Ascending aorta (tissue), 2 donors: ENCODE results near the gene DCAF11. TPM values are rescaled to one million over a fixed set of nuclear protein-coding genes. Genes with fewer than 3 reads are reported as not detected.

Source experiments
- DNase-seq, 2 donors: peaks; one replicate each; pipeline ENCODE4 v3.0.0-alpha.2; 2019; ENCODE audit warnings: low spot score in 2 of 2
- H3K27ac ChIP-seq, 2 donors: fragments of 200-600 bp; sonication (generic); one replicate each; pipeline ENCODE4 v1.5.1; 2016 to 2017; ENCODE audit warnings: mild to moderate bottlenecking in 1 of 2
- H3K27me3 ChIP-seq: fragments of 200-600 bp; sonication (generic); one replicate; pipeline ENCODE4 v1.5.1; 2017
- H3K36me3 ChIP-seq, 2 donors: fragments of 200-600 bp; sonication (generic); one replicate each; pipeline ENCODE4 v1.5.1; 2016
- H3K4me1 ChIP-seq, 2 donors: fragments of 200-600 bp; sonication (generic); one replicate each; pipeline ENCODE4 v1.5.1; 2016 to 2017; ENCODE audit warnings: mild to moderate bottlenecking in 1 of 2
- H3K4me3 ChIP-seq, 2 donors: fragments of 200-600 bp; sonication (generic); one replicate each; pipeline ENCODE4 v1.5.1; 2016 to 2017; ENCODE audit warnings: mild to moderate bottlenecking in 1 of 2
- H3K9me3 ChIP-seq, 2 donors: fragments of 200-600 bp; sonication (generic); one replicate each; pipeline ENCODE4 v1.5.1; 2016
- CTCF ChIP-seq, 3 experiments: fragments of 200-600 bp in 2 of 3; fragments of 450-650 bp in 1 of 3; sonication (generic) in 2 of 3; IDR thresholded peaks; one replicate each; pipeline ENCODE4 v1.5.1; 2016 to 2019; ENCODE audit warnings: antibody characterized with exemption in 3 of 3, mild to moderate bottlenecking in 1 of 3, moderate library complexity in 1 of 3
- intact Hi-C: fragments of 100-400 bp; cut with DNase I; formaldehyde crosslinking; loops from one replicate; pipeline ENCODE4 v1.15.1; 2023
- total RNA-seq: library from RNA; depleted of rRNA; stranded (reverse); fragments of >200 nt; gene quantifications from one replicate; pipeline ENCODE4 v1.1.0, GENCODE V29; 2016

The DCAF11 gene
- total RNA-seq, 1 donor from 2014 or later = 52.3 TPM

GRCh38 chr14:24106672-24107271 is 7.8 kb upstream of the DCAF11 start:
- Histone ChIP-seq H3K27me3 (no peaks in the 10 kb centered on the region), H3K4me1 (peaks cover 0 to 4% of the 10 kb centered on the region in 2 donors), H3K27ac (no peak overlapping the region), H3K9me3 (no peaks in the 10 kb centered on the region), H3K36me3 (peaks cover 4 to 13% of the 10 kb centered on the region in 2 donors), H3K4me3 (no peak overlapping the region)
- no peak for TF ChIP-seq CTCF (IDR thresholded peaks at IDR 0.05)
- DNase-seq = no peak
- intact Hi-C loops = no loop called here

- H3K27ac ChIP-seq = no peak overlapping the region
- no peak overlapping the region for H3K4me3 ChIP-seq
- peaks cover 4% of the 10 kb centered on the region in 2 donors for H3K36me3 ChIP-seq
- no peak for TF ChIP-seq CTCF (IDR thresholded peaks at IDR 0.05)
- peaks cover 0 to 6% of the 10 kb centered on the region in 2 donors for H3K4me1 ChIP-seq
- H3K27me3 ChIP-seq = no peaks in the 10 kb centered on the region
- intact Hi-C loops = loop anchor here (1.0 kb wide), 2 partner anchors 14 to 50 kb away; partner anchors contain the start of gene PCK2
- no peak for DNase-seq
- no peaks in the 10 kb centered on the region for H3K9me3 ChIP-seq
Observed at GRCh38 chr14:24108336-24108874, 6.2 kb upstream of the DCAF11 start.

DNA sequence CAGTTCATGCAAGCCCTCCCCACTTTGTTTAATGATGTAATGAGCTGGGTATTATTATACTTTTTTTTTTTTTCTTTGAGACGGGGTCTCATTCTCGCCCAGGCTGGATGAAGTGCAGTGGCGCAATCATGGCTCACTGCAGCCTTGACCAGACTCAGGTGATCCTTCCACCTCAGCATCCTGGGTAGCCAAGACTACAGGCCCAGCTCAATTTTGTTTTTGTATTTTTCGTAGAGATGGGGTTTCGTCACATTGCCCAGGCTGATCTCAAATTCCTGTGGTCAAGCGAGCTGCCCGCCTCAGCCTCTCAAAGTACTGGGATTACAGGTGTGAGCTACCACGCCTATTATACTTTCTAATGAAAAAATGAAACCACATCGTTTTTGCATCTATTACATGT is 4.5 kb upstream of the DCAF11 start:
- no peak overlapping the region for H3K27ac ChIP-seq
- no peak for TF ChIP-seq CTCF (IDR thresholded peaks at IDR 0.05)
- H3K36me3 ChIP-seq = no peaks in the 10 kb centered on the region
- H3K4me1 ChIP-seq = peaks cover 0 to 6% of the 10 kb centered on the region in 2 donors
- no peak for DNase-seq
- H3K4me3 ChIP-seq = no peak overlapping the region
- no peaks in the 10 kb centered on the region for H3K27me3 ChIP-seq
- no peaks in the 10 kb centered on the region for H3K9me3 ChIP-seq
- intact Hi-C loops = loop anchor here (10.0 kb wide), 2 partner anchors 255 to 635 kb away; partner anchors contain the start of gene NFATC4

DNA sequence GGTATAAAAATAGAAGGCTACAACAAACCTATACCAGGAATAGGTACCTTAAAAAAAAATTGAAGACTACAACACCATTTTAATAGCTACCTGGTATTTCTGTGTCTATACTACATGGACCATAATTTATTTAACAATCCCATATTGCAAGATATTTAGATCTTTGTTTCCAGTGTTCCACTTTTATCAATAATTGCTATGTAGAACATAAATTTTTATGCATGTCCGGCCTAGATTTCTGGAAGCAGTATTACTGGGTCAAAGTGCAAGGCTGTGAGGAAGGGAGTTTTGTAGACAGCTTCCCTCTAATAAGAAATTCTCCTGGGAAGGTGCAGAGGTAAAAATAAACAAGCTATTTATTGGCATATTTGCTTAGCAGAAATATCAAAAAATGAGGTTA is 4.1 kb upstream of the DCAF11 start:
- no peak overlapping the region for H3K4me3 ChIP-seq
- H3K27ac ChIP-seq = no peak overlapping the region
- intact Hi-C loops = loop anchor here (10.0 kb wide), 2 partner anchors 254 to 636 kb away; partner anchors contain the start of gene NFATC4
- no peaks in the 10 kb centered on the region for H3K27me3 ChIP-seq
- TF ChIP-seq CTCF (IDR thresholded peaks at IDR 0.05) = no peak
- no peaks in the 10 kb centered on the region for H3K36me3 ChIP-seq
- DNase-seq = no peak
- no peaks in the 10 kb centered on the region for H3K9me3 ChIP-seq
- peaks cover 2 to 8% of the 10 kb centered on the region in 2 donors for H3K4me1 ChIP-seq

DNA sequence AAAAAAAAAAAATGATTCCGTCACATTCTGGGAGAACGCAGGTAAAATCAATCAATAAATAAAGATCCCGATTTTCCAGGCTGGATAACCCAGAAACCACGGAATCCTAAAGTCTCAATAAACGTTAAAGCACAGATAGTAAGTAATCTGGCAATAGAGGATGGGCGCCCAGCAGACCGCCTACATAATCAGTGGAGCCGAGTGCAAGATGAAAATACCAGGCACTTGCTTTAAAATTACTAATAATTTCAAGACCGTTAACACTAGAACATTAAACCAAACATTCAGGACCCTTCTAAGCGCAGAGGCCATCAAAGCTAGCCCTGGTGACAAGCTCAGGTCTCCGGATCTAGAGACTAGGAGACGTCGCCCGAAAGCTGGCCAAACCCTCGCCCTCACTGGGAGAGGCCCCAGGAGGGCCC is 1.2 kb upstream of the DCAF11 start:
- Histone ChIP-seq H3K27me3 (no peaks in the 10 kb centered on the region), H3K9me3 (no peaks in the 10 kb centered on the region), H3K4me3 (peak overlapping the region; percentile 78 to 79), H3K4me1 (peaks cover 9 to 20% of the 10 kb centered on the region in 2 donors), H3K27ac (peak overlapping the region; percentile 98 to 100), H3K36me3 (peaks cover 13 to 15% of the 10 kb centered on the region in 2 donors)
- intact Hi-C loops = loop anchor here (10.0 kb wide), 2 partner anchors 251 to 639 kb away; partner anchors contain the start of gene NFATC4
- no peak for TF ChIP-seq CTCF (IDR thresholded peaks at IDR 0.05)
- no peak for DNase-seq
